Ovary (tissue), 3 donors: ENCODE results near the gene PARM1.

Experiments
- CTCF ChIP-seq, 3 donors: fragments of 450-650 bp in 2 of 3; fragments of 200-600 bp in 1 of 3; IDR thresholded peaks; one replicate each; pipeline versions ENCODE4 v1.5.1 to v1.8.0; 2016 to 2022; ENCODE audit warnings: antibody characterized with exemption in 3 of 3, mild to moderate bottlenecking in 1 of 3
- EP300 ChIP-seq: sonication (generic); formaldehyde crosslinking; IDR thresholded peaks from one replicate; pipeline ENCODE4 v1.6.1; 2017; ENCODE audit warnings: antibody characterized with exemption
- POLR2A ChIP-seq: fragments of 450-650 bp; IDR thresholded peaks from one replicate; pipeline ENCODE4 v1.6.1; 2017; ENCODE audit warnings: antibody characterized with exemption, mild to moderate bottlenecking, moderate library complexity
- donor health status: DM: no; HTN: no; CAD: no.

- TF ChIP-seq CTCF (IDR thresholded peaks at IDR 0.05): no peak
- TF ChIP-seq POLR2A: no peak
- TF ChIP-seq EP300: no peak
Measured at GRCh38 chr4:74926007-74926406, 6.9 kb upstream of the PARM1 start.
